ENCODE data around the gene SNAI3. TPM values are rescaled to one million over a fixed set of nuclear protein-coding genes. Genes with fewer than 3 reads are reported as not detected.

Gene SNAI3
- total and polyA plus RNA-seq, 2 experiments from 2014 or later = 10.3 to 19.4 TPM

DNA sequence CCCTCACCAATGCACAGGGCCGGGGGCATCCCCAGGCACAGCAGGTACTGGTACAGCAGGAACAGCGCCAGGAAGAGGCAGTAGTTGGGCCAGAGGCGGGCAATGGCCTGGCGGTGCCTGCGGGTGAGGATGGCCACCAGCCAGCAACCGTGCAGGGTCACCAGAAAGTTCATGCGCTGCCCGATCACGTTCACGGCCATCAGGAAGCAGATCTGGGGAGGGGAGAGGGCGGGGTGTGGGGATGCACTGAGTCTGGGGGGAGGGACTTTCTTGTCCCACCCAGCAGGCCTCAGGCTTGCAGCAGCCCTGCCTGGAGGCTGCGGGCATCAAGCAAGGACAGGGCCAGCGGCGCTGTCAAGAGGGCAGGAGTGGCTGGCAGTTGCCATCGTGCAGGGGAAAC lies 45.4 kb upstream of the SNAI3 start:
- no peak overlapping the region for H2AFZ ChIP-seq
- DNase-seq (ENCODE audit: low spot score) (no peak), ATAC-seq (no peak)
- no peaks in the 10 kb centered on the region for H3K9me2 ChIP-seq (ENCODE audit: insufficient read depth)
- Mint-ChIP-seq H3K36me3 (ENCODE audit: low read depth) (peaks cover 9% of the 10 kb centered on the region; the same call in 2 of the 3 replicates), H3K27ac (no peak overlapping the region), H3K4me3 (no peak overlapping the region), H3K27me3 (ENCODE audit: insufficient read depth, low read depth, poor library complexity) (peaks cover 17% of the 10 kb centered on the region), H3K4me1 (no peaks in the 10 kb centered on the region), H3K9me3 (no peaks in the 10 kb centered on the region)
- H3K4me1 ChIP-seq (ENCODE audit: insufficient read depth) = no peaks in the 10 kb centered on the region
- H3K27ac ChIP-seq (ENCODE audit: low read depth) = no peak overlapping the region
- no peak overlapping the region for H3K4me3 ChIP-seq
- H3F3A ChIP-seq (replicated peaks; ENCODE audit: low read depth) = no peaks in the 10 kb centered on the region
- H4K20me1 ChIP-seq (replicated peaks; ENCODE audit: insufficient read depth) = no peaks in the 10 kb centered on the region
- no peak overlapping the region for H3K4me2 ChIP-seq
- H3K36me3 ChIP-seq (ENCODE audit: insufficient read depth) = no peaks in the 10 kb centered on the region
- H3K27me3 ChIP-seq (ENCODE audit: insufficient read depth) = no peaks in the 10 kb centered on the region
- no peak for TF ChIP-seq ZNF331 (CRISPR knock-in tag; IDR thresholded peaks at IDR 0.05; ENCODE audit: low read depth)
- TF ChIP-seq REST (IDR thresholded peaks at IDR 0.05; ENCODE audit: unreplicated experiment) = no peak
- TF ChIP-seq ETS1 (IDR thresholded peaks at IDR 0.05) = no peak
- TF ChIP-seq EZH2 (IDR thresholded peaks at IDR 0.05; ENCODE audit: low read depth, unreplicated experiment) = no peak
- no peak for TF ChIP-seq CREB1 (CRISPR knock-in tag; IDR thresholded peaks at IDR 0.05; ENCODE audit: low read depth)
- TF ChIP-seq ZNF462 (CRISPR knock-in tag; IDR thresholded peaks at IDR 0.05) = no peak
- no peak for TF ChIP-seq JUNB (IDR thresholded peaks at IDR 0.05; ENCODE audit: unreplicated experiment)
- no peak for TF ChIP-seq ZNF114 (CRISPR knock-in tag; IDR thresholded peaks at IDR 0.05)
- TF ChIP-seq EZH2phosphoT487 (IDR thresholded peaks at IDR 0.05; ENCODE audit: unreplicated experiment) = no peak
- no peak for TF ChIP-seq STAT1 (IDR thresholded peaks at IDR 0.05; ENCODE audit: unreplicated experiment)
- TF ChIP-seq POLR2AphosphoS5 (IDR thresholded peaks at IDR 0.05; ENCODE audit: low read depth) = no peak
- no peak for TF ChIP-seq CTCF (conservative IDR thresholded peaks at IDR 0.05; ENCODE audit: low read depth in 2 of 2)
- TF ChIP-seq NANOG (IDR thresholded peaks at IDR 0.05; ENCODE audit: borderline replicate concordance) = no peak
- no peaks in the 10 kb centered on the region for H3K79me2 ChIP-seq (replicated peaks; ENCODE audit: insufficient read depth)

All from GM23338 (cell line).